Activated naive CD4-positive, alpha-beta T cell treated with Interleukin-2 at 50 U/mL for 16 hours (primary cell): ENCODE measurements around the gene RHEX.

Source experiments
- DNase-seq: peaks from one replicate; pipeline ENCODE4 v3.0.0-alpha.2; 2020

The RHEX gene

DNA sequence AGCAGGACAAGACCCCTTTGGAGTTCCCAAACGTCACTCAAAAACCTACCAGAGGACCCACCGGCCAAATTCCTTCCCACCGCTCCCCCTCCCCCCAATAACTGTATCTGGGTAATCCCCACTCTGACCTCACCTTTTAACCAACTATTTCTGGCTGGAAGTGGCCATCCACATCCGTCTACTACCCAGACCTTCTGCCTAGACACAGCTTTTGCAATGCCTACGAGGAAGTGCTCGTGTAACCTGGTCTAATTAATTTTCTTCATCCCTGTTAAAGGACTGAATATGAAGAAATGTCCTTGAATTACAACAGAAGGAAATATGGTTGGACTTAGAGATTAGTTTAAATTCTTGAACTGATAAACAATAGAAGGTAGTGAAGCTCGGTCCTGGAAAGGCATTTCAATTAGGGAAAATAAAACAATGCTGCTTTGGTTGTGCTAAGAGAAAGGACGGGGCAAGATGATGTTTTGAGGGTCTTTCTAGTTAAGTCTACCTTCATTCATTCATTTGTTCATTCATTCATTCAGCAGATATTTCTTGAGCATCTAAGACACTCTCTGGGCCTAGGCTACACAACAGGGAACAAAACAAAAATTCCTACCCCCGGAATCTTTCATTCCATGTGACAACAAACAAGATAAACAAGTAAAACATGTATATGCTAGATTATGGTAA lies 45.4 kb downstream of the RHEX start:
- DNase-seq = no peak

DNA sequence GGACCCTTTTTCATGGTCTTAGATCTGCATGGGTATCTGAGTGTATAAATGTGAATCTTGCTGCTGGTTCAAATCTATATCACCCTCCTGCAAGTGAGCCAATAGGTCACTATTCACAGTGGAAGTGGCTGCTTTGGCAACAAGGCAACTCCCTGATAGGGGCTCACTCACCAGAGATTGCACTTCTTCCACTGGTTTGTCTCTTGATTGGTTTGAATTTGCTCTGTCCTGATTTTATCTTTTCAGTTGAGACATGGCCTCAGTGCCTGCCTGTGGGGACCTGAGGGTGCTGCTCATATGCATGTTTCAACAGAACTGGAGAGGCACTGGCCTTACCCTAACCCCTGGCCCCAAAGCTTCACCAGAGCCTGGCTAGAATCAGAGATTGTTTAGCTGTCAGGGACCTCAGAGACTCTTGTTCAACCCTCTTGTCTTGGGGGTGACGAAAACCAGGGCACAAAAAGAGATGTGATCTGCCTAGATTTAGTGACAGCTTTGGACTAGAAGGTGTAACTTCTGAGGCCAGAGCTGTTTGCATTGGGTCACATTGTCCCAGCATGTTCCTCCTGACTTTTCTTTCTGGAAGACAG lies 47.3 kb downstream of the RHEX start:
- no peak for DNase-seq

DNA sequence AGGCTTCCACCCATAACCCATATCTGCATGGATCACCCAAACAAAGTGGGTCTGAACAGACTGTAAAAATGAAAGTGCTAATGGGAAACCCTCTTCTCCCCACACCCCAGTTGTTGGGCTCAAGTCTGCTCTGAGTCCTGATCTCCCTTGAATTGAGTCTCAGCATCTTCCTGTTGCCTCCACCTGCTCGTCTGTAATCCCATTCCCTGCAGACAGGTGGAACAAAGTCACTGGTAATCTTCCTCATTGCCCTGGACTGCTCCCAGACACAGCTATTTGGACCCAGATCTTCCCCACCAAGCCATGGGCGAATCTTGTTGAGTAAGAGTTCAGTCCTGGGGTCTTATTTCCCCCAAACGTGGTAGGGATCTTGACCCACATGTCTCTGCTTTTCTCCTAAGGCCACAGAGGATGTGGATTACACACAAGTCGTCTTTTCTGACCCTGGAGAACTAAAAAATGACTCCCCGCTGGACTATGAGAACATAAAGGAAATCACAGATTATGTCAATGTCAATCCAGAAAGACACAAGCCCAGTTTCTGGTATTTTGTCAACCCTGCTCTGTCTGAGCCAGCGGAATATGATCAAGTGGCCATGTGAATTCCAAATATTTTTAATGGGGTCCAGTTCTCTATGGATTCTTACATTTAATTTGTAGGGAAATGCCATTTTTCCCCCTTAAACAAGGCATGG lies 48.5 kb downstream of the RHEX start:
- DNase-seq = no peak

DNA sequence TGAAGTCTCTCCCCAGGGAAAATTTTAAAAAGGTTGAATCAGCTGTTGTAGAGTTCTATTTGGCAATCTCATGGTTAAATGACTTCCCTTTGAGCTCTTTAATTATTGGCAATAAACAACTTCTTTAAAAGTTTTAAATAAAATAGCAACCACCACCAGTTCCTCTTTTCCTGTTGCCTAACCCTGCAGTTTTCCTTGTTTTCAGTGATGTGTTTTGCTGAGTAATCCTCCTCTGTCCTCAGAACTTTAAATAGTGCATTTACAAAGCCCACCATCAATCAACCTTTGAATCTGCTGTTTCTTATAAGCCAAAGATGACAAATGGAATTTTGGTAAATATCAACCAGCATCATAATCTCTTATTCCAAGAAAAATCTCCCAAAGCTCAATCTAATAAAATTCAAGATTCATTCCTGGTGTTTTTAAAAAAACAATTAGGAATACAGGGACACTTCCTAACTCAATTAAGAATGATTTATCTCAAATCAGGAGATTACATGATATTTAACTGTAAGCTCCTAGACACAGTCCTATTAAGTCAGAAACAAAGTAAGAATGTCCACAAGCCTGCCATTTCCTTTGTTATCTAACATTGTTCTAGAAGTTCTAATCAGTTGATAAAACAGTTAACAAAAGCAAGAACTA lies 49.4 kb downstream of the RHEX start:
- DNase-seq = no peak

DNA sequence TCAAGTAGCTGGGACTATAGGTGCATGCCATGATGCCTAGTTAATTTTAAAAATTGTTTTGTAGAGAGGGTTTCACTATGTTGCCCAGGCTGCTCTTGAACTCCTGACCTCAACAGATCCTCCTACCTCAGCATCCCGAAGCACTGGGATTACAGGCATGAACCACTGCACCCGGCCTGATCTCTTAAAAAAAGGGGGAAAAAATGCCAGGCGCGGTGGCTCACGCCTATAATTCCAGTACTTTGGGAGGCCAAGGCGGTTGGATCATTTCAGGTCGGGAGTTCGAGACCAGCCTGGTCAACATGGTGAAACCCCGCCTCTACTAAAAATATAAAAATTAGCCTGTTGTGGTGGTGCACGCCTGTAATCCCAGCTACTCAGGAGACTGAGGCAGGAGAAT lies 51.0 kb downstream of the RHEX start:
- DNase-seq = no peak

- no peak for DNase-seq
These were observed 52.6 kb downstream of the RHEX start for GRCh38 chr1:206105464-206105995.

DNA sequence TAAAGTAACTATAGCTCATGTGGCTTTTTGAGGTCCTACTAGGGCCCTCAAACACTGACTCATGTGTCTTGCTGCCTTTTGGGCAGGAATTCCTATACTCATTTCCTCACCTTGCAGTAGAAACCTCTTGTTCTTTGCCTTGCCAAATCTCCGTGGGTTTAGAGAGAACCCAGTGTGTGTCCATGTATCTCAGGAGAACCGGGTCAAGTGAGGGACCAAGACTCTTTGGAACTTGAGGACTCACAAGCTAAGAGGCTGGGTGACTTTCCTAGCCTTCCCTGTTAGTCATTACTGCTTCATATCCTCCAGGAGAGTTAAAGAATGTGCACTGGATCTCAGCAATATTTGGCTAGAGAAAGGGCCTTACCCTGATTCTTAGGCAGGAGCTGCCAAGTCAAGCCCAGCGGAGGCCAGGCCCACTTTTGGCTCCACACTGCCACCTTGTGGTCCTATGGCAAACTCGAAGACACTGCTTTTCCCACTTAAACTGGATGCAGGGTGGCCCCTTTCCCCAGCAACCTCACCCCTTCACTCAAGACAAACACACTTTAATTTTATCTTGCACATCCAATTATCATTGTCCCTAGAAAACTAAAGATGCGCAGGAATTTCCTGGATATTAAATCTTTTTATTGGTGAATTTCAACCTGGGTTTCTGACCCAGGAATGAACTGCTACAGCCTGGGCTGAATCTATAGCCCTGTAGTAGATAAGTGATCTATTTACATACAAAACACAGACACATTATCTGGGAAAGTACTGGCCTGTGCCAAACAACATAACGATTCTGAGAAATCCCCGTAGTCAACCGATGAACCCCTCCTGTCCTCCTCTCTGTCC lies 53.6 kb downstream of the RHEX start:
- peak; percentile 79 for DNase-seq

GRCh38 chr1:206107168-206107544 lies 54.2 kb downstream of the RHEX start:
- DNase-seq = no peak

GRCh38 chr1:206108635-206109034 lies 55.7 kb downstream of the RHEX start:
- no peak for DNase-seq

DNA sequence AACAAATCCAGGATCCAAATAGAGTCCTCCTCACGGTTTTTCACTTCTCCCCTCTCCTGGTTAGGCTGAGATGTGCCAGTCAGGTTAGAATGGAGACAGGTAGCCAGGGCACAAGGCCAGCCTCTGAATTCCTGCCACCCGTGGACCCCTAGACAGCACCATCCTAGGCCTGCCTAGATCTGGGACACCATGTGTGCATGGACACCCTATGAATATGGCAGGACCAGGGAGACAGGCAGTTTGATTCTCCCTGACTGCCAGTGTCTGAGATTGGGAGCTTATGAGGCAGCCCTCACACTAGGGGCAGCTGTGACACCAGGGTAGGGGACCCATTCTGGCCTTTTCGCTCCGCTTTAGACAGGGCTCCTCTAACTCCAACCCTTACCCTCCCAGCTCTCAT lies 56.7 kb downstream of the RHEX start:
- DNase-seq = no peak

- DNase-seq = no peak
These were observed 57.2 kb downstream of the RHEX start for GRCh38 chr1:206110161-206110560.

DNA sequence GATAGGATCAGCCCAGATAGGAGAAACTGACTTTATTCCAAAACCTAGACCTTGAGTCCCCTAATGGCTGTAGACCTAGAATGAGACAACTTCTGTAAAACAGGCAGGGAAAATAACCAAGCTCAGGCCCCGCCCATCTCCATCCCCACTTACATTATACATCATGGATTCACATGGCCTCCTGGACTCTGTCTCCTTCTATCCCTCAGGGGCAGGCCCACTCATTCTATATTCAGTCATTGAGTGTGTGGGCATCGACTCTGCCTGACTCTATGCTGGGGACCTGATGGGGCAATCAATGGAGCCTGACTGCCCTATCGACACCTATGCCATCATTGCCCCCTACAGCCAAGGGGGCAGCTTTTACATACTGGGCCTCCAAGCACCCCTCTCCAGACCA lies 57.8 kb downstream of the RHEX start:
- no peak for DNase-seq

GRCh38 chr1:206111271-206111927 lies 58.4 kb downstream of the RHEX start:
- no peak for DNase-seq

- DNase-seq = no peak
These were observed 59.8 kb downstream of the RHEX start for GRCh38 chr1:206112600-206113301.

DNA sequence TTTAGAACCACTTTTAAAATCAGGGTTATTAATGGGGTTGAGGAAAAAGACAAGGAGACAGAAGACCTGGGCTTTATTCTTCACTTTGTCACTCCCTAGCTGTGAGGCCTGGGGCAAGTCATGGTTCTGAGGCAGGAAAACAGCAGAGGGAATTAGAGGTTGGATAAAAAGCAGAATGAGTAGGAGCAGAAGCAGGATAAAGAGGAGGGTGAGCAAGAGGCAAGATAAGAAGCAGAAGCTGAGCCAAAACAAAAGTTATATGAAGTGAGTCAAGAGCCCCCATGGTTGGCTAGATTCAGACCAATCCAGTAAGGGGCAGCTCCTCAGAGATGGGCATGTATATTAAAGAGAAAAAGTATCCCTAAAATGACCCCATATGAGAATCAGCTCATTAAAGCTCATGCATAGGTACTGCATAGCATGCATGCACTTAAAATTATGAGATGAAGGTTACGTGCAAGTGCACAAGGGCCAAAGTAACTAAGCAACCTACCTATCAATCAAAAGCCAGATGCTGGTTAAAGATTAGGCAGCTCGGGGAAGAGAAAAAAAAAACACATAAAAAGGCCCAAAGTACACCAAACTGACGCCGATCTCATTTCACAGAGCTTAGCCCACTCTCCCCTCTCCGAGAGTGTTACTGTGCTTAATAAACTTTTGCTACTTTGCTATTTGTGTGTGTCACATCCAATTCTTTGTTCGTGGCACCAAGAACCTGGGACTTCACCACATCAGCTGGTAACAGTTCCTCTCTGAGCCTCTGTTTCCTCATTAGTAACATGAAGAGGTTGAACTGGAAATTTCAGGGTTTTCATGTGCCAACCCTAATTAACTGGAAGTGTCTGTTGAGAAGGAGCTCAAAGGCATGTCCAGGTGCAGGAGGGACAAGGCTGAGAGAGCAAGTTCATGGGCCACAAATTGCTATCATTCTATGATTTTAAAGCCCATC lies 62.0 kb downstream of the RHEX start:
- DNase-seq = no peak

- DNase-seq = no peak
These were observed 62.8 kb downstream of the RHEX start for GRCh38 chr1:206115791-206116190.

- no peak for DNase-seq
These were observed 63.4 kb downstream of the RHEX start for GRCh38 chr1:206116191-206116872.

DNA sequence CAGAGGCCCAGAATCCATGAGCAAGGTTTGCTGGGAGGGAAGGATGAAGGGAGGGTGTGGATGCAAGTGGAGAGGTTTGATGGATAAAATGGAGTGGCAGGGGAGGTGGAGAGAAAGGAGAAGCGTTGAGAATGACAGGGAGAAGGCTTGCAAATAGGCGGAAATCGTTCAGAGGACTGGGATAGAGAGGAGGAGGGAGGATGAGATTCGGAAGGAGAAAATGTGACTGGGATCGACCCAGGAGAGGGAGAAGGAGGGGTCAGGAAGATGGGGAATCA lies 63.8 kb downstream of the RHEX start:
- DNase-seq = no peak

- DNase-seq = peak; percentile 30
These were observed 64.4 kb downstream of the RHEX start, which contains the start of gene AVPR1B for GRCh38 chr1:206117151-206117948. TSS of gene AVPR1B (minus strand) at chr1:206117388. CDS start at chr1:206116890, 498 bp downstream.
